Osteocyte (in vitro differentiated cells): ENCODE results near the gene TPCN1. TPM values are rescaled to one million over a fixed set of nuclear protein-coding genes. Genes with fewer than 3 reads are reported as not detected.
A peak's percentile ranks its signal among the peaks of the same experiment; 100 is the strongest.

Experiments
- DNase-seq: peaks from one replicate; pipeline ENCODE4 v3.0.0; 2021; ENCODE audit warnings: mixed read lengths; ENCODE audit not compliant: unreplicated experiment; ENCODE audit errors: extremely low spot score
- H3K27ac Mint-ChIP-seq: one replicate; pipeline ENCODE4 v1.8.0; 2021; ENCODE audit warnings: mild to moderate bottlenecking, mixed read lengths; ENCODE audit not compliant: unreplicated experiment
- H3K27me3 Mint-ChIP-seq: one replicate; pipeline ENCODE4 v1.8.0; 2021; ENCODE audit warnings: mixed read lengths; ENCODE audit not compliant: unreplicated experiment
- H3K36me3 Mint-ChIP-seq: one replicate; pipeline ENCODE4 v1.8.0; 2021; ENCODE audit warnings: mixed read lengths; ENCODE audit not compliant: unreplicated experiment
- H3K4me1 Mint-ChIP-seq: one replicate; pipeline ENCODE4 v1.8.0; 2021; ENCODE audit warnings: mixed read lengths; ENCODE audit not compliant: unreplicated experiment
- H3K4me3 Mint-ChIP-seq: one replicate; pipeline ENCODE4 v1.8.0; 2021; ENCODE audit warnings: mild to moderate bottlenecking, moderate library complexity, mixed read lengths; ENCODE audit not compliant: unreplicated experiment
- H3K9me3 Mint-ChIP-seq: one replicate; pipeline ENCODE4 v1.8.0; 2021; ENCODE audit warnings: mixed read lengths; ENCODE audit not compliant: unreplicated experiment
- CTCF ChIP-seq: fragments of 200-600 bp; sonication (generic); IDR thresholded peaks from 2 replicates; pipeline ENCODE4 v1.5.0; 2021; ENCODE audit warnings: antibody characterized with exemption, mild to moderate bottlenecking, moderate library complexity
- total RNA-seq: library from RNA; stranded (reverse); gene quantifications from 2 replicates; pipeline ENCODE4 v1.2.1, GENCODE V29; 2021

TPCN1 gene
- total RNA-seq, 1 donor from 2014 or later, result 80.6 TPM

- no peak for DNase-seq
- Mint-ChIP-seq H3K4me1 (peaks cover 45% of the 10 kb centered on the region), H3K36me3 (peaks cover 18% of the 10 kb centered on the region), H3K4me3 (no peak overlapping the region), H3K27ac (peak overlapping the region; percentile 96), H3K27me3 (no peaks in the 10 kb centered on the region), H3K9me3 (no peaks in the 10 kb centered on the region)
- no peak for TF ChIP-seq CTCF
Observed at GRCh38 chr12:113248051-113248825, 27.0 kb downstream of the TPCN1 start.

- H3K27ac Mint-ChIP-seq, result no peak overlapping the region
- no peak for TF ChIP-seq CTCF
- no peak overlapping the region for H3K4me3 Mint-ChIP-seq
- H3K4me1 Mint-ChIP-seq, result peaks cover 42% of the 10 kb centered on the region
- no peak for DNase-seq
- H3K36me3 Mint-ChIP-seq, result peaks cover 23% of the 10 kb centered on the region
- no peaks in the 10 kb centered on the region for H3K27me3 Mint-ChIP-seq
- H3K9me3 Mint-ChIP-seq, result peaks cover 7% of the 10 kb centered on the region
Observed at GRCh38 chr12:113248842-113249435, 27.7 kb downstream of the TPCN1 start.

GRCh38 chr12:113249546-113249945 lies 28.3 kb downstream of the TPCN1 start:
- no peak for DNase-seq
- Mint-ChIP-seq H3K9me3 (peaks cover 11% of the 10 kb centered on the region), H3K4me1 (peaks cover 36% of the 10 kb centered on the region), H3K27me3 (no peaks in the 10 kb centered on the region), H3K4me3 (no peak overlapping the region), H3K36me3 (peaks cover 25% of the 10 kb centered on the region), H3K27ac (no peak overlapping the region)
- no peak for TF ChIP-seq CTCF

- no peak overlapping the region for H3K4me3 Mint-ChIP-seq
- no peak overlapping the region for H3K27ac Mint-ChIP-seq
- no peak for DNase-seq
Observed at GRCh38 chr12:113250045-113250444, 28.8 kb downstream of the TPCN1 start.

More at GRCh38 chr12:113250045-113250444, 28.8 kb downstream of the TPCN1 start:
- Mint-ChIP-seq H3K4me1 (peaks cover 31% of the 10 kb centered on the region), H3K27me3 (no peaks in the 10 kb centered on the region), H3K9me3 (peaks cover 11% of the 10 kb centered on the region), H3K36me3 (peaks cover 26% of the 10 kb centered on the region)
- TF ChIP-seq CTCF, result no peak
